Central memory CD8-positive, alpha-beta T cell (primary cell): ENCODE data around the gene MMADHC.
"Not testable (repeated sequence)": the region's sequence is repeated elsewhere in the genome, so short reads cannot be mapped to it uniquely, and the experiment has no call there.

Experiments used
- ATAC-seq: fragments of 150-1000 bp; cut with Tn5 transposase; replicated peaks from 2 replicates; pipeline ENCODE4 v1.10.0; 2022; ENCODE audit warnings: mild to moderate bottlenecking, moderate FRiP score, moderate number of reproducible peaks; ENCODE audit not compliant: poor library complexity, severe bottlenecking; ENCODE audit errors: extremely low read depth
- DNase-seq, 2 donors: peaks; one replicate each; pipeline ENCODE4 v3.0.0; 2021; ENCODE audit warnings: low spot score in 2 of 2
- H3K27ac Mint-ChIP-seq: one replicate; pipeline ENCODE4 v1.8.0; 2022; ENCODE audit warnings: low read depth, mild to moderate bottlenecking, moderate library complexity, mixed read lengths
- H3K27me3 Mint-ChIP-seq: one replicate; pipeline ENCODE4 v1.8.0; 2022; ENCODE audit warnings: mixed read lengths
- H3K36me3 Mint-ChIP-seq: one replicate; pipeline ENCODE4 v1.8.0; 2022; ENCODE audit warnings: mild to moderate bottlenecking, moderate library complexity, mixed read lengths; ENCODE audit not compliant: insufficient read depth
- H3K4me1 Mint-ChIP-seq: one replicate; pipeline ENCODE4 v1.8.0; 2022; ENCODE audit warnings: mixed read lengths
- H3K4me3 Mint-ChIP-seq: one replicate; pipeline ENCODE4 v1.8.0; 2022; ENCODE audit warnings: mild to moderate bottlenecking, moderate library complexity, mixed read lengths
- H3K9me3 Mint-ChIP-seq: one replicate; pipeline ENCODE4 v1.8.0; 2022; ENCODE audit warnings: mixed read lengths

Gene MMADHC

GRCh38 chr2:149586063-149586462 lies 1.5 kb downstream of the MMADHC start:
- ATAC-seq (no peak), DNase-seq (no peak)
- Mint-ChIP-seq H3K27ac (peak overlapping the region; percentile 46), H3K9me3 (no peaks in the 10 kb centered on the region), H3K4me3 (peak overlapping the region; percentile 95), H3K27me3 (peaks cover 17% of the 10 kb centered on the region), H3K4me1 (peaks cover 46% of the 10 kb centered on the region), H3K36me3 (peaks cover 39% of the 10 kb centered on the region)

- Mint-ChIP-seq H3K4me1 (peaks cover 52% of the 10 kb centered on the region), H3K27me3 (peaks cover 15% of the 10 kb centered on the region), H3K27ac (peak overlapping the region; percentile 46), H3K36me3 (peaks cover 43% of the 10 kb centered on the region), H3K9me3 (no peaks in the 10 kb centered on the region), H3K4me3 (peak overlapping the region; percentile 95)
- ATAC-seq = no peak
- DNase-seq = no peak
Measured at GRCh38 chr2:149585166-149585885, 2.2 kb downstream of the MMADHC start.

- no peaks in the 10 kb centered on the region for H3K27me3 Mint-ChIP-seq
- H3K4me3 Mint-ChIP-seq = no peak overlapping the region
- H3K36me3 Mint-ChIP-seq = peaks cover 52% of the 10 kb centered on the region
- peak overlapping the region; percentile 57 for H3K27ac Mint-ChIP-seq
- no peaks in the 10 kb centered on the region for H3K9me3 Mint-ChIP-seq
- DNase-seq (no peak), ATAC-seq (no peak)
- H3K4me1 Mint-ChIP-seq = peaks cover 58% of the 10 kb centered on the region
Measured at GRCh38 chr2:149579972-149580882, 7.3 kb downstream of the MMADHC start.

GRCh38 chr2:149577269-149577668 lies 10.3 kb downstream of the MMADHC start:
- Mint-ChIP-seq H3K27ac (peak overlapping the region; percentile 75), H3K36me3 (peaks cover 57% of the 10 kb centered on the region), H3K4me3 (peak overlapping the region; percentile 19), H3K9me3 (no peaks in the 10 kb centered on the region), H3K27me3 (no peaks in the 10 kb centered on the region), H3K4me1 (peaks cover 48% of the 10 kb centered on the region)
- no peak for ATAC-seq
- DNase-seq = no peak

- Mint-ChIP-seq H3K36me3 (peaks cover 61% of the 10 kb centered on the region), H3K27ac (no peak overlapping the region)
Measured at GRCh38 chr2:149575752-149576151, 11.8 kb downstream of the MMADHC start.

GRCh38 chr2:149575277-149575676 lies 12.3 kb downstream of the MMADHC start:
- H3K4me3 Mint-ChIP-seq = no peak overlapping the region
- H3K27me3 Mint-ChIP-seq = no peaks in the 10 kb centered on the region
- H3K27ac Mint-ChIP-seq = peak overlapping the region; percentile 77
- peaks cover 38% of the 10 kb centered on the region for H3K4me1 Mint-ChIP-seq
- no peaks in the 10 kb centered on the region for H3K9me3 Mint-ChIP-seq
- no peak for ATAC-seq
- DNase-seq = no peak
- H3K36me3 Mint-ChIP-seq = peaks cover 59% of the 10 kb centered on the region

More at GRCh38 chr2:149575752-149576151, 11.8 kb downstream of the MMADHC start:
- peaks cover 43% of the 10 kb centered on the region for H3K4me1 Mint-ChIP-seq
- no peak overlapping the region for H3K4me3 Mint-ChIP-seq
- no peaks in the 10 kb centered on the region for H3K9me3 Mint-ChIP-seq
- DNase-seq (no peak), ATAC-seq (no peak)
- H3K27me3 Mint-ChIP-seq = no peaks in the 10 kb centered on the region

- H3K4me1 Mint-ChIP-seq = peaks cover 32% of the 10 kb centered on the region
- no peak overlapping the region for H3K27ac Mint-ChIP-seq
- no peaks in the 10 kb centered on the region for H3K9me3 Mint-ChIP-seq
- no peak overlapping the region for H3K4me3 Mint-ChIP-seq
- H3K36me3 Mint-ChIP-seq = peaks cover 62% of the 10 kb centered on the region
- no peak for ATAC-seq
- H3K27me3 Mint-ChIP-seq = no peaks in the 10 kb centered on the region
- no peak for DNase-seq
Measured at GRCh38 chr2:149573760-149574159, 13.8 kb downstream of the MMADHC start.

- ATAC-seq = no peak
- H3K4me3 Mint-ChIP-seq = no peak overlapping the region
- H3K36me3 Mint-ChIP-seq = peaks cover 57% of the 10 kb centered on the region
- no peak for DNase-seq
- H3K27ac Mint-ChIP-seq = peak overlapping the region; percentile 46
- H3K9me3 Mint-ChIP-seq = no peaks in the 10 kb centered on the region
- H3K4me1 Mint-ChIP-seq = peaks cover 18% of the 10 kb centered on the region
- no peaks in the 10 kb centered on the region for H3K27me3 Mint-ChIP-seq
Measured at GRCh38 chr2:149572102-149572953, 15.2 kb downstream of the MMADHC start.

GRCh38 chr2:149568138-149568537 lies 19.4 kb downstream of the MMADHC start:
- H3K4me3 Mint-ChIP-seq = no peak overlapping the region
- DNase-seq (no peak), ATAC-seq (no peak)
- H3K27ac Mint-ChIP-seq = no peak overlapping the region
- no peaks in the 10 kb centered on the region for H3K9me3 Mint-ChIP-seq
- no peaks in the 10 kb centered on the region for H3K27me3 Mint-ChIP-seq
- H3K4me1 Mint-ChIP-seq = peaks cover 7% of the 10 kb centered on the region
- H3K36me3 Mint-ChIP-seq = peaks cover 44% of the 10 kb centered on the region

- Mint-ChIP-seq H3K4me3 (no peak overlapping the region), H3K9me3 (no peaks in the 10 kb centered on the region), H3K36me3 (peaks cover 32% of the 10 kb centered on the region), H3K4me1 (no peaks in the 10 kb centered on the region), H3K27me3 (no peaks in the 10 kb centered on the region), H3K27ac (no peak overlapping the region)
- DNase-seq (no peak), ATAC-seq (no peak)
Measured at GRCh38 chr2:149566652-149567051, 20.9 kb downstream of the MMADHC start.

GRCh38 chr2:149565625-149566024 lies 21.9 kb downstream of the MMADHC start:
- H3K27ac Mint-ChIP-seq, H3K4me1 Mint-ChIP-seq, DNase-seq, ATAC-seq, H3K27me3 Mint-ChIP-seq, H3K9me3 Mint-ChIP-seq, H3K4me3 Mint-ChIP-seq: not testable (repeated sequence)
- H3K36me3 Mint-ChIP-seq = peaks cover 24% of the 10 kb centered on the region

GRCh38 chr2:149564983-149565382 lies 22.6 kb downstream of the MMADHC start:
- Mint-ChIP-seq H3K36me3 (peaks cover 20% of the 10 kb centered on the region), H3K27me3 (no peaks in the 10 kb centered on the region), H3K4me3 (no peak overlapping the region), H3K9me3 (no peaks in the 10 kb centered on the region), H3K27ac (no peak overlapping the region), H3K4me1 (no peaks in the 10 kb centered on the region)
- DNase-seq (no peak), ATAC-seq (no peak)
